ENCODE data around the gene CRYBB2.
"Not testable (repeated sequence)": the region's sequence is repeated elsewhere in the genome, so short reads cannot be mapped to it uniquely, and the experiment has no call there.

Gene CRYBB2

GRCh38 chr22:25206998-25207397 lies 12.4 kb upstream of the CRYBB2 start:
- Mint-ChIP-seq H3K4me3 (no peak overlapping the region), H3K36me3 (no peaks in the 10 kb centered on the region), H3K4me1 (peaks cover 2% of the 10 kb centered on the region), H3K27me3 (peaks cover 10% of the 10 kb centered on the region), H3K27ac (no peak overlapping the region), H3K9me3 (peaks cover 3% of the 10 kb centered on the region)
- DNase-seq (ENCODE audit: low spot score in 2 of 2), result no peak
- ATAC-seq (ENCODE audit: low read depth), result no peak

GRCh38 chr22:25207553-25208157 lies 11.8 kb upstream of the CRYBB2 start:
- no peak for ATAC-seq (ENCODE audit: low read depth)
- peaks cover 3% of the 10 kb centered on the region for H3K9me3 Mint-ChIP-seq
- peaks cover 10% of the 10 kb centered on the region for H3K27me3 Mint-ChIP-seq
- DNase-seq (ENCODE audit: low spot score in 2 of 2), result no peak
- no peaks in the 10 kb centered on the region for H3K36me3 Mint-ChIP-seq
- no peak overlapping the region for H3K27ac Mint-ChIP-seq
- H3K4me1 Mint-ChIP-seq, result no peaks in the 10 kb centered on the region
- no peak overlapping the region for H3K4me3 Mint-ChIP-seq

GRCh38 chr22:25208328-25208727 lies 11.1 kb upstream of the CRYBB2 start:
- DNase-seq (ENCODE audit: low spot score in 2 of 2), result no peak
- no peak for ATAC-seq (ENCODE audit: low read depth)
- no peak overlapping the region for H3K4me3 Mint-ChIP-seq
- H3K36me3 Mint-ChIP-seq, result no peaks in the 10 kb centered on the region
- no peak overlapping the region for H3K27ac Mint-ChIP-seq
- H3K4me1 Mint-ChIP-seq, result no peaks in the 10 kb centered on the region
- H3K9me3 Mint-ChIP-seq, result peaks cover 3% of the 10 kb centered on the region
- peaks cover 10% of the 10 kb centered on the region for H3K27me3 Mint-ChIP-seq

GRCh38 chr22:25208743-25209505 lies 10.5 kb upstream of the CRYBB2 start:
- Mint-ChIP-seq H3K4me3 (no peak overlapping the region), H3K36me3 (peaks cover 2% of the 10 kb centered on the region), H3K9me3 (peaks cover 6% of the 10 kb centered on the region), H3K27ac (no peak overlapping the region), H3K4me1 (no peaks in the 10 kb centered on the region), H3K27me3 (peaks cover 10% of the 10 kb centered on the region)
- ATAC-seq (ENCODE audit: low read depth) (no peak), DNase-seq (ENCODE audit: low spot score in 2 of 2) (no peak)

GRCh38 chr22:25210793-25211192 lies 8.6 kb upstream of the CRYBB2 start:
- Mint-ChIP-seq H3K4me3 (no peak overlapping the region), H3K36me3 (peaks cover 2% of the 10 kb centered on the region), H3K9me3 (peaks cover 6% of the 10 kb centered on the region), H3K4me1 (no peaks in the 10 kb centered on the region), H3K27me3 (peaks cover 10% of the 10 kb centered on the region), H3K27ac (no peak overlapping the region)
- DNase-seq (ENCODE audit: low spot score in 2 of 2) (no peak), ATAC-seq (ENCODE audit: low read depth) (no peak)

GRCh38 chr22:25212337-25212736 lies 7.1 kb upstream of the CRYBB2 start:
- Mint-ChIP-seq H3K27ac (no peak overlapping the region), H3K4me3 (no peak overlapping the region), H3K4me1 (no peaks in the 10 kb centered on the region), H3K9me3 (peaks cover 6% of the 10 kb centered on the region), H3K36me3 (peaks cover 2% of the 10 kb centered on the region), H3K27me3 (peaks cover 12% of the 10 kb centered on the region)
- ATAC-seq (ENCODE audit: low read depth) (no peak), DNase-seq (ENCODE audit: low spot score in 2 of 2) (no peak)

GRCh38 chr22:25213221-25213620 lies 6.2 kb upstream of the CRYBB2 start:
- Mint-ChIP-seq H3K4me1 (no peaks in the 10 kb centered on the region), H3K36me3 (peaks cover 2% of the 10 kb centered on the region), H3K4me3 (no peak overlapping the region), H3K27me3 (peaks cover 6% of the 10 kb centered on the region), H3K9me3 (peaks cover 3% of the 10 kb centered on the region), H3K27ac (no peak overlapping the region)
- ATAC-seq (ENCODE audit: low read depth), result no peak
- no peak for DNase-seq (ENCODE audit: low spot score in 2 of 2)

GRCh38 chr22:25216230-25216629 lies 3.2 kb upstream of the CRYBB2 start:
- no peak for DNase-seq (ENCODE audit: low spot score in 2 of 2)
- Mint-ChIP-seq H3K4me3 (no peak overlapping the region), H3K36me3 (peaks cover 2% of the 10 kb centered on the region), H3K27me3 (peaks cover 6% of the 10 kb centered on the region), H3K27ac (no peak overlapping the region), H3K9me3 (peaks cover 3% of the 10 kb centered on the region), H3K4me1 (no peaks in the 10 kb centered on the region)
- ATAC-seq (ENCODE audit: low read depth), result no peak

GRCh38 chr22:25219948-25220442 lies 556 bp downstream of the CRYBB2 start:
- no peaks in the 10 kb centered on the region for H3K4me1 Mint-ChIP-seq
- no peak for ATAC-seq (ENCODE audit: low read depth)
- H3K36me3 Mint-ChIP-seq, result no peaks in the 10 kb centered on the region
- H3K27ac Mint-ChIP-seq, result no peak overlapping the region
- H3K4me3 Mint-ChIP-seq, result no peak overlapping the region
- H3K9me3 Mint-ChIP-seq, result no peaks in the 10 kb centered on the region
- no peak for DNase-seq (ENCODE audit: low spot score in 2 of 2)
- H3K27me3 Mint-ChIP-seq, result peaks cover 14% of the 10 kb centered on the region

- DNase-seq (ENCODE audit: low spot score in 2 of 2) (no peak), ATAC-seq (ENCODE audit: low read depth) (no peak)
- Mint-ChIP-seq H3K27ac (no peak overlapping the region), H3K36me3 (no peaks in the 10 kb centered on the region), H3K9me3 (no peaks in the 10 kb centered on the region), H3K4me3 (no peak overlapping the region), H3K4me1 (no peaks in the 10 kb centered on the region), H3K27me3 (peaks cover 12% of the 10 kb centered on the region)
These were observed 2.4 kb downstream of the CRYBB2 start for GRCh38 chr22:25221790-25222189.

GRCh38 chr22:25223269-25223850 lies 3.9 kb downstream of the CRYBB2 start:
- H3K9me3 Mint-ChIP-seq, result no peaks in the 10 kb centered on the region
- DNase-seq (ENCODE audit: low spot score in 2 of 2) (no peak), ATAC-seq (ENCODE audit: low read depth) (no peak)
- H3K27me3 Mint-ChIP-seq, result peaks cover 12% of the 10 kb centered on the region
- H3K36me3 Mint-ChIP-seq, result no peaks in the 10 kb centered on the region
- no peak overlapping the region for H3K27ac Mint-ChIP-seq
- H3K4me1 Mint-ChIP-seq, result no peaks in the 10 kb centered on the region
- no peak overlapping the region for H3K4me3 Mint-ChIP-seq

GRCh38 chr22:25228822-25229221 lies 9.4 kb downstream of the CRYBB2 start:
- no peak for ATAC-seq (ENCODE audit: low read depth)
- Mint-ChIP-seq H3K27ac (no peak overlapping the region), H3K4me1 (no peaks in the 10 kb centered on the region), H3K9me3 (peaks cover 2% of the 10 kb centered on the region), H3K36me3 (no peaks in the 10 kb centered on the region), H3K4me3 (no peak overlapping the region), H3K27me3 (peaks cover 17% of the 10 kb centered on the region)
- DNase-seq (ENCODE audit: low spot score in 2 of 2), result no peak

GRCh38 chr22:25230760-25231159 lies 11.3 kb downstream of the CRYBB2 start:
- ATAC-seq (ENCODE audit: low read depth); H3K4me1 Mint-ChIP-seq; H3K4me3 Mint-ChIP-seq; DNase-seq (ENCODE audit: low spot score in 2 of 2); H3K27ac Mint-ChIP-seq; H3K36me3 Mint-ChIP-seq; H3K9me3 Mint-ChIP-seq: not testable (repeated sequence)
- peaks cover 23% of the 10 kb centered on the region for H3K27me3 Mint-ChIP-seq

GRCh38 chr22:25232301-25232700 lies 12.9 kb downstream of the CRYBB2 start:
- no peak overlapping the region for H3K4me3 Mint-ChIP-seq
- no peaks in the 10 kb centered on the region for H3K36me3 Mint-ChIP-seq
- ATAC-seq (ENCODE audit: low read depth) (no peak), DNase-seq (ENCODE audit: low spot score in 2 of 2) (no peak)
- peaks cover 3% of the 10 kb centered on the region for H3K9me3 Mint-ChIP-seq
- peaks cover 4% of the 10 kb centered on the region for H3K4me1 Mint-ChIP-seq
- H3K27me3 Mint-ChIP-seq, result peaks cover 26% of the 10 kb centered on the region
- no peak overlapping the region for H3K27ac Mint-ChIP-seq

Measured in memory B cell (primary cell).